Lower leg skin (tissue), 3 donors: ENCODE measurements around the gene PPM1L.

Experiments used
- POLR2A ChIP-seq, 2 donors: fragments of 450-650 bp; IDR thresholded peaks; one replicate each; pipeline ENCODE4 v1.6.1; 2016 to 2017; ENCODE audit warnings: antibody characterized with exemption in 2 of 2, mild to moderate bottlenecking in 1 of 2, moderate library complexity in 1 of 2
- TF ChIP-seq, protein P1 (sequence below), 3 donors: fragments of 450-650 bp; IDR thresholded peaks; one replicate each; pipeline ENCODE4 v1.5.1; 2016; ENCODE audit warnings: antibody characterized with exemption in 3 of 3, mild to moderate bottlenecking in 3 of 3, moderate library complexity in 2 of 3

DNA sequence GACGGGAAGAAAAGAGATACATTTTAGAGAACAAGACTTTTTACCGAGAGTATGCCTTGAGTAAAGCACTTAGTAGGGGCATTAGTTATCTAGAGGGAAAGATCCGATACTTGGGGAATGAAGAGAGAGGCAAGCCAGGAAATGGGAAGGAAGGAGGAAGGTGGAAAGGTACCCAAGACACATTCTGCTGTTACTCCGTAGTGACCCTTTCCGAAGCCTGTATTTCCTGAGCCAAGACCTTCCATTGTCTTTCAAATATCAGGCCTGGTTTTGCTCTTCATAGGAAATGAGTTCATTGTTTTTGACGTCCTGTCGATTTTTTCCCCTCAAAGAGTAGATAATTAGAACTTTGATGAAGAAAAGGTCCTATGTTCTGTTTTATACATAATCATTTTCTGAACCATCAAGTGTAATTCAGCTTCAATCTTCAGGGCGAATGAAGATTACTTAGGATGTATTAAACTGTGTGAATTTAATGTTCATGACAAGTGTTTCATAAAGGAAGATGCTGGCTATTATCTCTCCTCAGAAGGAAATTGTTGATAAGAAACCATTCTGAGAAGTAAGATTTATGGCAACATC, 95.7 kb downstream of the PPM1L start:
- TF ChIP-seq, protein P1, sequence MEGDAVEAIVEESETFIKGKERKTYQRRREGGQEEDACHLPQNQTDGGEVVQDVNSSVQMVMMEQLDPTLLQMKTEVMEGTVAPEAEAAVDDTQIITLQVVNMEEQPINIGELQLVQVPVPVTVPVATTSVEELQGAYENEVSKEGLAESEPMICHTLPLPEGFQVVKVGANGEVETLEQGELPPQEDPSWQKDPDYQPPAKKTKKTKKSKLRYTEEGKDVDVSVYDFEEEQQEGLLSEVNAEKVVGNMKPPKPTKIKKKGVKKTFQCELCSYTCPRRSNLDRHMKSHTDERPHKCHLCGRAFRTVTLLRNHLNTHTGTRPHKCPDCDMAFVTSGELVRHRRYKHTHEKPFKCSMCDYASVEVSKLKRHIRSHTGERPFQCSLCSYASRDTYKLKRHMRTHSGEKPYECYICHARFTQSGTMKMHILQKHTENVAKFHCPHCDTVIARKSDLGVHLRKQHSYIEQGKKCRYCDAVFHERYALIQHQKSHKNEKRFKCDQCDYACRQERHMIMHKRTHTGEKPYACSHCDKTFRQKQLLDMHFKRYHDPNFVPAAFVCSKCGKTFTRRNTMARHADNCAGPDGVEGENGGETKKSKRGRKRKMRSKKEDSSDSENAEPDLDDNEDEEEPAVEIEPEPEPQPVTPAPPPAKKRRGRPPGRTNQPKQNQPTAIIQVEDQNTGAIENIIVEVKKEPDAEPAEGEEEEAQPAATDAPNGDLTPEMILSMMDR (IDR thresholded peaks at IDR 0.05) = no peak
- no peak for TF ChIP-seq POLR2A (IDR thresholded peaks at IDR 0.05)
